Prostate gland (tissue), 2 donors: ENCODE results near the gene MARCHF3.

ENCODE experiments used
- POLR2A ChIP-seq: fragments of 450-650 bp; IDR thresholded peaks from one replicate; pipeline ENCODE4 v1.6.1; 2016; ENCODE audit warnings: antibody characterized with exemption, mild to moderate bottlenecking
- TF ChIP-seq, protein P1 (sequence below), 4 experiments: fragments of 200-600 bp in 2 of 4; fragments of 450-650 bp in 2 of 4; sonication (generic) in 2 of 4; IDR thresholded peaks; 1 replicate in 3 of 4; 2 replicates in 1 of 4; pipeline ENCODE4 v1.5.1; 2016 to 2019; ENCODE audit warnings: antibody characterized with exemption in 4 of 4, mild to moderate bottlenecking in 2 of 4, moderate library complexity in 2 of 4

DNA sequence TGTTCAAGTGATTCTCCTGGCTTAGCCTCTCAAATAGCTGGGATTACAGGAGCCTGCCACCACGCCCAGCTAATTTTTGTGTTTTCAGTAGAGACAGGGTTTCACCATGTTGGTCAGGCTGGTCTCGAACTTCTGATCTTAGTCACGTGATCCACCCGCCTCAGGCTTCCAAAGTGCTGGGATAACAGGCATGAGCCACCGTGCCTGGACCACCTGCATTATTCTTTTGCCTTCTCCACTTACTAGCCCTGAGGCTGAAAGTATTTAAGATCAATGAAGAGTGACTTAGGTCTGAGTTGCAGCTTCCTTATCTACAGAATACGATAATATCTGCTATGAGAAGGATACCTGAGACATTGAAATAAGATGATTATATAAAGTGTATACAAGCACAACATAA, 129.6 kb downstream of the MARCHF3 start:
- no peak for TF ChIP-seq POLR2A
- TF ChIP-seq, protein P1, sequence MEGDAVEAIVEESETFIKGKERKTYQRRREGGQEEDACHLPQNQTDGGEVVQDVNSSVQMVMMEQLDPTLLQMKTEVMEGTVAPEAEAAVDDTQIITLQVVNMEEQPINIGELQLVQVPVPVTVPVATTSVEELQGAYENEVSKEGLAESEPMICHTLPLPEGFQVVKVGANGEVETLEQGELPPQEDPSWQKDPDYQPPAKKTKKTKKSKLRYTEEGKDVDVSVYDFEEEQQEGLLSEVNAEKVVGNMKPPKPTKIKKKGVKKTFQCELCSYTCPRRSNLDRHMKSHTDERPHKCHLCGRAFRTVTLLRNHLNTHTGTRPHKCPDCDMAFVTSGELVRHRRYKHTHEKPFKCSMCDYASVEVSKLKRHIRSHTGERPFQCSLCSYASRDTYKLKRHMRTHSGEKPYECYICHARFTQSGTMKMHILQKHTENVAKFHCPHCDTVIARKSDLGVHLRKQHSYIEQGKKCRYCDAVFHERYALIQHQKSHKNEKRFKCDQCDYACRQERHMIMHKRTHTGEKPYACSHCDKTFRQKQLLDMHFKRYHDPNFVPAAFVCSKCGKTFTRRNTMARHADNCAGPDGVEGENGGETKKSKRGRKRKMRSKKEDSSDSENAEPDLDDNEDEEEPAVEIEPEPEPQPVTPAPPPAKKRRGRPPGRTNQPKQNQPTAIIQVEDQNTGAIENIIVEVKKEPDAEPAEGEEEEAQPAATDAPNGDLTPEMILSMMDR (IDR thresholded peaks at IDR 0.05), result no peak
